ENCODE data around the gene ANKHD1.
A peak's percentile ranks its signal among the peaks of the same experiment; 100 is the strongest.

Gene ANKHD1

DNA sequence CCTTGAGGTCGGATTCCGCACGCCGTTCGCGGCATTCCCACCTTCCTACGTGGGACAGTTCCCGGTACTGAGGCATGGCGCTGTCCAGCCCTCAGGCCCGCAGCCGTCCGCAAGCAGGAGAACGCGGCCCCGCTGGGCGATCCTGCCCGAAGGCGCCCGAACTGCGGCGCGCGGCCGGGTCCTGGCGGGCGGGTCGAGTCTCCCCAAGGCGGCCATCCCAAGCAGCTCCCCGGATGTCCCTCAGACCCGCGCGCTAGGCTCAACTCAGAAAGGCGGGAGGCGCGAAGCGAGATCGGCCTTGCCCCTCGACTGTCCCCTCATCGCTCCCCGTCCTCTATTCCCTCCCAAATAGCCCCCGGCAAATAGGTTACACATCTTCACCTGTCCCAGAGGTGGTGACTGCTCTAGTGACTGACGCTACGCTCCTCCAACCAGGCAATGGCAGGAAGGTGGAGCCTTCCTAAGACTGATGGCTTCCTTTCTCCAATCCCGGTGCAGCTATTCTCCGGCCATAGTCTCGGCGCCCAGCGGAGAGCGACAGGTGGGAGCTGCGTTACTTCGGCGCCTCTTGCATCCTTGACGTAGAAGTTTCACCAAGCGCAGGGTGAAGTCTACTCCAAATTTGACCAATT is 787 bp upstream of the ANKHD1 start:
- Histone ChIP-seq H3K27ac (replicated peaks) (peak overlapping the region; percentile 92), H3K4me3 (replicated peaks; ENCODE audit: insufficient read depth, low read length) (peak overlapping the region; percentile 95), H3K27me3 (ENCODE audit: insufficient read depth, poor library complexity, severe bottlenecking) (no peaks in the 10 kb centered on the region)
- TF ChIP-seq GABPA (IDR thresholded peaks at IDR 0.05; ENCODE audit: low read depth) (no peak), POLR2AphosphoS5 (IDR thresholded peaks at IDR 0.05; ENCODE audit: low read depth) (peak; percentile 67), SPI1 (IDR thresholded peaks at IDR 0.05; ENCODE audit: borderline replicate concordance, low read depth) (no peak)
- TF ChIP-seq, protein P1, sequence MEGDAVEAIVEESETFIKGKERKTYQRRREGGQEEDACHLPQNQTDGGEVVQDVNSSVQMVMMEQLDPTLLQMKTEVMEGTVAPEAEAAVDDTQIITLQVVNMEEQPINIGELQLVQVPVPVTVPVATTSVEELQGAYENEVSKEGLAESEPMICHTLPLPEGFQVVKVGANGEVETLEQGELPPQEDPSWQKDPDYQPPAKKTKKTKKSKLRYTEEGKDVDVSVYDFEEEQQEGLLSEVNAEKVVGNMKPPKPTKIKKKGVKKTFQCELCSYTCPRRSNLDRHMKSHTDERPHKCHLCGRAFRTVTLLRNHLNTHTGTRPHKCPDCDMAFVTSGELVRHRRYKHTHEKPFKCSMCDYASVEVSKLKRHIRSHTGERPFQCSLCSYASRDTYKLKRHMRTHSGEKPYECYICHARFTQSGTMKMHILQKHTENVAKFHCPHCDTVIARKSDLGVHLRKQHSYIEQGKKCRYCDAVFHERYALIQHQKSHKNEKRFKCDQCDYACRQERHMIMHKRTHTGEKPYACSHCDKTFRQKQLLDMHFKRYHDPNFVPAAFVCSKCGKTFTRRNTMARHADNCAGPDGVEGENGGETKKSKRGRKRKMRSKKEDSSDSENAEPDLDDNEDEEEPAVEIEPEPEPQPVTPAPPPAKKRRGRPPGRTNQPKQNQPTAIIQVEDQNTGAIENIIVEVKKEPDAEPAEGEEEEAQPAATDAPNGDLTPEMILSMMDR (IDR thresholded peaks at IDR 0.05; ENCODE audit: insufficient read depth, low read length): no peak
- TF ChIP-seq, protein P2, sequence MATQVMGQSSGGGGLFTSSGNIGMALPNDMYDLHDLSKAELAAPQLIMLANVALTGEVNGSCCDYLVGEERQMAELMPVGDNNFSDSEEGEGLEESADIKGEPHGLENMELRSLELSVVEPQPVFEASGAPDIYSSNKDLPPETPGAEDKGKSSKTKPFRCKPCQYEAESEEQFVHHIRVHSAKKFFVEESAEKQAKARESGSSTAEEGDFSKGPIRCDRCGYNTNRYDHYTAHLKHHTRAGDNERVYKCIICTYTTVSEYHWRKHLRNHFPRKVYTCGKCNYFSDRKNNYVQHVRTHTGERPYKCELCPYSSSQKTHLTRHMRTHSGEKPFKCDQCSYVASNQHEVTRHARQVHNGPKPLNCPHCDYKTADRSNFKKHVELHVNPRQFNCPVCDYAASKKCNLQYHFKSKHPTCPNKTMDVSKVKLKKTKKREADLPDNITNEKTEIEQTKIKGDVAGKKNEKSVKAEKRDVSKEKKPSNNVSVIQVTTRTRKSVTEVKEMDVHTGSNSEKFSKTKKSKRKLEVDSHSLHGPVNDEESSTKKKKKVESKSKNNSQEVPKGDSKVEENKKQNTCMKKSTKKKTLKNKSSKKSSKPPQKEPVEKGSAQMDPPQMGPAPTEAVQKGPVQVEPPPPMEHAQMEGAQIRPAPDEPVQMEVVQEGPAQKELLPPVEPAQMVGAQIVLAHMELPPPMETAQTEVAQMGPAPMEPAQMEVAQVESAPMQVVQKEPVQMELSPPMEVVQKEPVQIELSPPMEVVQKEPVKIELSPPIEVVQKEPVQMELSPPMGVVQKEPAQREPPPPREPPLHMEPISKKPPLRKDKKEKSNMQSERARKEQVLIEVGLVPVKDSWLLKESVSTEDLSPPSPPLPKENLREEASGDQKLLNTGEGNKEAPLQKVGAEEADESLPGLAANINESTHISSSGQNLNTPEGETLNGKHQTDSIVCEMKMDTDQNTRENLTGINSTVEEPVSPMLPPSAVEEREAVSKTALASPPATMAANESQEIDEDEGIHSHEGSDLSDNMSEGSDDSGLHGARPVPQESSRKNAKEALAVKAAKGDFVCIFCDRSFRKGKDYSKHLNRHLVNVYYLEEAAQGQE (IDR thresholded peaks at IDR 0.05; ENCODE audit: insufficient replicate concordance, low read depth): peak; percentile 95
- peak; percentile 83 to 94 for DNase-seq (ENCODE audit: low read depth in 1 of 2, low spot score in 1 of 2)

DNA sequence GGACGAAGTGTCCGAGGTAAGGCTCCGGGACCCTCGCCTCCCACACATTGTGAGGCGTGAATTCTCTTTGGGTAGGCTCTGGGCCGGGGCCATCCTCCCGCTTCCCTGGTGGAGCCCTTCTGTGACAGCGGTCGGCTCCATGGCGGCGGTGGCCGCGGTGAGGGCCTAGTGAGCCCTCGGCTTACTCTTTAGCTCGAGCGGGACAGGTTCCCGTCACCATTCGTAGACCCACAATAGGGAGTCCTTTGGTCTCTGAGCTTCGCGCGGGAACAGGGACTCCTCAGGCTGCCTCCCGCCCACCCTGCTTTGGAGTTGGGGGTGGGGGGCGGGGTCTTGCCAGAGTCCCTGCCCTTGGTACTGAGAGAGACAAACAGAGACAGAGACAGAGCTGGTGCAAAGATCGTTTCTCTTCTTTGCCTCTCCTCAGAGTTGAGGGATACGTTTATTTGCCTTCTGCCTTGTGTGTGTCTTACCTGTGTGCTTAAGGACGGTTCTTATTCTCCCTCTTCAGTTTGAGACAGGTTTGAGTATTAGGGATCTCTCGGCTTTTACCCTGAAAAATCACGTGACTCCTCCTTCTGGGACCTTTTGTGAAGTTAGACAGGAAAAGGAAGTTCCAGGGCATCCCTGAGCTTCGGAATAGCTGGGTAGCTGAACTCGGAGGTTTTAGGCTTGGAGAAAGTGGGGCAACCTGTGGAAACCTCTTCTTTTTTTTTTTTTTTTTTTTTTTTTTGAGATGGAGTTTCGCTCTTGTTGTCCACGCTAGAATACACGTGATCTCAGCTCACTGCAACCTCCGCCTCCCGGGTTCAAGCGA is 833 bp downstream of the ANKHD1 start:
- DNase-seq (ENCODE audit: low read depth in 1 of 2, low spot score in 1 of 2): peak; percentile 55 to 56
- TF ChIP-seq SPI1 (IDR thresholded peaks at IDR 0.05; ENCODE audit: borderline replicate concordance, low read depth): no peak
- TF ChIP-seq, protein P1 (IDR thresholded peaks at IDR 0.05; ENCODE audit: insufficient read depth, low read length): no peak
- TF ChIP-seq, protein P2 (IDR thresholded peaks at IDR 0.05; ENCODE audit: insufficient replicate concordance, low read depth): peak; percentile 90
- no peak for TF ChIP-seq POLR2AphosphoS5 (IDR thresholded peaks at IDR 0.05; ENCODE audit: low read depth)
- TF ChIP-seq GABPA (IDR thresholded peaks at IDR 0.05; ENCODE audit: low read depth): no peak
- peak overlapping the region; percentile 98 for H3K4me3 ChIP-seq (replicated peaks; ENCODE audit: insufficient read depth, low read length)
- no peaks in the 10 kb centered on the region for H3K27me3 ChIP-seq (ENCODE audit: insufficient read depth, poor library complexity, severe bottlenecking)
- H3K27ac ChIP-seq (replicated peaks): peak overlapping the region; percentile 90

DNA sequence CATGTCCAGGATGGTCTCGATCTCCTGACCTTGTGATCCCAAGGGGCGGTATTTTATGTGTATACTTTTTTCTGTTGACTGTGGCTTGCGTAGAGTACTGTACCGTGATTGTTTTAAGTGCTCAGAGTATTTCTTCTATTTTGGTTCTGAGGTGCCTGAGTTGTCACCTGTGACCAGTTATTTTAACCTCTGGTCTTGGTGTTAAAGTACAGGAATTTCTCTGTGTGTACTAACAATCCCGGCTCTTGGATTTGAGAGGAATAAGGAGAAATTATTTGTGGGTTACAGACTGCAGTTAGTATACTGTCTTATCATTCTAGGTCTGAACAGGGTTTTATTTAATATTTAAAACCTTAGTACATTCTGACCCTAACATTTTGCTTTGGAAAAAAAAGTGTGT is 2.0 kb downstream of the ANKHD1 start:
- Histone ChIP-seq H3K27me3 (ENCODE audit: insufficient read depth, poor library complexity, severe bottlenecking) (no peaks in the 10 kb centered on the region), H3K4me3 (replicated peaks; ENCODE audit: insufficient read depth, low read length) (peak overlapping the region; percentile 98), H3K27ac (replicated peaks) (no peak overlapping the region)
- TF ChIP-seq GABPA (IDR thresholded peaks at IDR 0.05; ENCODE audit: low read depth) (no peak), POLR2AphosphoS5 (IDR thresholded peaks at IDR 0.05; ENCODE audit: low read depth) (no peak), SPI1 (IDR thresholded peaks at IDR 0.05; ENCODE audit: borderline replicate concordance, low read depth) (no peak)
- TF ChIP-seq, protein P1 (IDR thresholded peaks at IDR 0.05; ENCODE audit: insufficient read depth, low read length): no peak
- TF ChIP-seq, protein P2 (IDR thresholded peaks at IDR 0.05; ENCODE audit: insufficient replicate concordance, low read depth): no peak
- DNase-seq (ENCODE audit: low read depth in 1 of 2, low spot score in 1 of 2): no peak
